Measurements from ENCODE around the gene ADCY2.

Gene ADCY2

GRCh38 chr5:7395947-7396712 is at the start of gene ADCY2:
ADCY2 (plus strand) TSS chr5:7396138; CDS start chr5:7396297, 159 bp downstream.
- no peak for DNase-seq

- DNase-seq: no peak
Observed at GRCh38 chr5:7347377-7347776, 48.6 kb upstream of the ADCY2 start.

- DNase-seq: no peak
Observed at GRCh38 chr5:7348168-7348854, 47.6 kb upstream of the ADCY2 start.

GRCh38 chr5:7361593-7361992 is 34.3 kb upstream of the ADCY2 start:
- DNase-seq: no peak

GRCh38 chr5:7363067-7363677 is 32.8 kb upstream of the ADCY2 start:
- no peak for DNase-seq

- DNase-seq: no peak
Observed at GRCh38 chr5:7364226-7364875, 31.6 kb upstream of the ADCY2 start.

- DNase-seq: no peak
Observed at GRCh38 chr5:7367780-7368179, 28.2 kb upstream of the ADCY2 start.

GRCh38 chr5:7372399-7372798 is 23.5 kb upstream of the ADCY2 start:
- DNase-seq: no peak

GRCh38 chr5:7374186-7374585 is 21.8 kb upstream of the ADCY2 start:
- no peak for DNase-seq

- no peak for DNase-seq
Observed at GRCh38 chr5:7375457-7375856, 20.5 kb upstream of the ADCY2 start.

- no peak for DNase-seq
Observed at GRCh38 chr5:7376871-7377270, 19.1 kb upstream of the ADCY2 start.

- DNase-seq: no peak
Observed at GRCh38 chr5:7377761-7378160, 18.2 kb upstream of the ADCY2 start.

- no peak for DNase-seq
Observed at GRCh38 chr5:7382588-7382987, 13.3 kb upstream of the ADCY2 start.

GRCh38 chr5:7385681-7386080 is 10.3 kb upstream of the ADCY2 start:
- no peak for DNase-seq

- no peak for DNase-seq
Observed at GRCh38 chr5:7388553-7388952, 7.4 kb upstream of the ADCY2 start.

- DNase-seq: no peak
Observed at GRCh38 chr5:7391215-7391614, 4.7 kb upstream of the ADCY2 start.

GRCh38 chr5:7391814-7392692 is 3.9 kb upstream of the ADCY2 start:
- DNase-seq: no peak

- DNase-seq: no peak
Observed at GRCh38 chr5:7392693-7393024, 3.3 kb upstream of the ADCY2 start.

GRCh38 chr5:7393921-7394799 is 1.8 kb upstream of the ADCY2 start:
- DNase-seq: no peak

- no peak for DNase-seq
Observed at GRCh38 chr5:7394889-7395431, 978 bp upstream of the ADCY2 start.

- no peak for DNase-seq
Observed at GRCh38 chr5:7395432-7395946, 449 bp upstream of the ADCY2 start.
